ENCODE results near the gene MANBA.

Gene MANBA

DNA sequence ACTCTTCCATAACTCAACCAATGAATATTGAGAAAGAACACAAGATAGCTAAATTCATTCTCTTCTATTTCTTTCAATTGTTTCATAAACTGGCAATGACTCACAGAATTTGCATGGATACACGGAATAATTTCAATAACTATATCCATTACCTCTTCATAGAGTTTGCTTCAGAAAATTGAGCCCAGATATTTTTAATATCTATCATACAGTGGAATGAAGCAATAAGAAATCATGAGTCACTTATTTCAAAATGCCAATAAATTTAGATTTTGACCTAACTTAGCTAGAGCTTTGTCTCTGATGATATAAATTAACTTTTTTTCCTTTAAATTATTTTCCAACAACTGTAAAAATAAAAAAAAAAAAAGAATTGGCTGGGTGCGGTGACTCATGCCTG lies 22.2 kb upstream of the MANBA start:
- no peak for DNase-seq (ENCODE audit: low read depth)
- no peak for TF ChIP-seq MYC (IDR thresholded peaks at IDR 0.05; ENCODE audit: low read depth, low read length)
- no peak for TF ChIP-seq MAX (IDR thresholded peaks at IDR 0.05; ENCODE audit: low read depth, low read length)
- TF ChIP-seq, protein P1, sequence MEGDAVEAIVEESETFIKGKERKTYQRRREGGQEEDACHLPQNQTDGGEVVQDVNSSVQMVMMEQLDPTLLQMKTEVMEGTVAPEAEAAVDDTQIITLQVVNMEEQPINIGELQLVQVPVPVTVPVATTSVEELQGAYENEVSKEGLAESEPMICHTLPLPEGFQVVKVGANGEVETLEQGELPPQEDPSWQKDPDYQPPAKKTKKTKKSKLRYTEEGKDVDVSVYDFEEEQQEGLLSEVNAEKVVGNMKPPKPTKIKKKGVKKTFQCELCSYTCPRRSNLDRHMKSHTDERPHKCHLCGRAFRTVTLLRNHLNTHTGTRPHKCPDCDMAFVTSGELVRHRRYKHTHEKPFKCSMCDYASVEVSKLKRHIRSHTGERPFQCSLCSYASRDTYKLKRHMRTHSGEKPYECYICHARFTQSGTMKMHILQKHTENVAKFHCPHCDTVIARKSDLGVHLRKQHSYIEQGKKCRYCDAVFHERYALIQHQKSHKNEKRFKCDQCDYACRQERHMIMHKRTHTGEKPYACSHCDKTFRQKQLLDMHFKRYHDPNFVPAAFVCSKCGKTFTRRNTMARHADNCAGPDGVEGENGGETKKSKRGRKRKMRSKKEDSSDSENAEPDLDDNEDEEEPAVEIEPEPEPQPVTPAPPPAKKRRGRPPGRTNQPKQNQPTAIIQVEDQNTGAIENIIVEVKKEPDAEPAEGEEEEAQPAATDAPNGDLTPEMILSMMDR (IDR thresholded peaks at IDR 0.05; ENCODE audit: low read depth, low read length) = no peak
- TF ChIP-seq POLR2A (IDR thresholded peaks at IDR 0.05; ENCODE audit: extremely low read depth, insufficient read length) = no peak

DNA sequence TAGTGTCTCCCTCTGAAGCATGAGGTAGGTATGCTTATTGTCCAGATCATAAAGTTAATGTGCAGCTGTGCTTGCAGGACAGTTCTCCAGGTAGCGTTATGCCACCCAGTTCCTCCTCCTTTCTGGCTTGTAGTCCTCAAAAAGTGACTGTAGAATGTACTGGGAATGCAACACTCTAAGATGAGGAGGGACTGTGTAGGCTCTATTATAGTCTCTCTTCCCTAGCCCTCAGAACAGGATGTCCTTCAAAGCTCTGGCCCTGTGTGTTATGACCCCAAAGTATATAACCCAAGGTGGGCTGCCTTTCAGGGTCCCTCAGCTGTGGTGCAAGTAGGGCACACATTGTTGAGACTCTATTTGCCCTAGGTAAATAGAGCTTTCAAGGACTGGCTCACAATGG lies 20.8 kb upstream of the MANBA start:
- no peak for TF ChIP-seq MAX (IDR thresholded peaks at IDR 0.05; ENCODE audit: low read depth, low read length)
- TF ChIP-seq POLR2A (IDR thresholded peaks at IDR 0.05; ENCODE audit: extremely low read depth, insufficient read length) = no peak
- TF ChIP-seq, protein P1 (IDR thresholded peaks at IDR 0.05; ENCODE audit: low read depth, low read length) = no peak
- no peak for TF ChIP-seq MYC (IDR thresholded peaks at IDR 0.05; ENCODE audit: low read depth, low read length)
- no peak for DNase-seq (ENCODE audit: low read depth)

More for the DNA sequence above, 22.2 kb upstream of the MANBA start:
- H3K4me3 ChIP-seq (ENCODE audit: low read depth, low read length) = no peak overlapping the region

GRCh38 chr4:102780476-102781144 lies 19.8 kb upstream of the MANBA start:
- TF ChIP-seq MYC (IDR thresholded peaks at IDR 0.05; ENCODE audit: low read depth, low read length) (no peak), POLR2A (IDR thresholded peaks at IDR 0.05; ENCODE audit: extremely low read depth, insufficient read length) (no peak), MAX (IDR thresholded peaks at IDR 0.05; ENCODE audit: low read depth, low read length) (no peak)
- TF ChIP-seq, protein P1 (IDR thresholded peaks at IDR 0.05; ENCODE audit: low read depth, low read length) = no peak
- no peak for DNase-seq (ENCODE audit: low read depth)
- H3K4me3 ChIP-seq (ENCODE audit: low read depth, low read length) = no peak overlapping the region

More for the DNA sequence above, 20.8 kb upstream of the MANBA start:
- no peak overlapping the region for H3K4me3 ChIP-seq (ENCODE audit: low read depth, low read length)

DNA sequence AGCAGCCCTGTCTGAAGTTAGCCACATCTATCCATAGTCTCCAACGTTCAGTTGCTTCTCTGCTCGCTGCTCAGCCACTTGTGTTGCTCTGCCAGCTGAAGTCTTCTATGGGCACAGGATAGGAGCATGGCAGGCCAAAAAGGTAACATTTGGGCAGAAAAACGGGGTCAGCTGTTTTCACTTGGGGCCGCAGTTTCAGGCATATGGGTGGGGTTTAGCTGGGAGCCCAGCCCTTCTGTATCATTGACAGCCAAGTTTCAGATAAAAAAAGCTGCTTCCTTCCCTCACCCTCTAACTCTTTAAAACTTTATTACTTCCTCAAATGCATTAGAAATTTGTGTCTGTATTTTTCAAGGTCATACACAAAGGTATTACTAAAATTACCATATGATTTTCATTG lies 18.4 kb upstream of the MANBA start:
- TF ChIP-seq, protein P1 (IDR thresholded peaks at IDR 0.05; ENCODE audit: low read depth, low read length) = no peak
- TF ChIP-seq MAX (IDR thresholded peaks at IDR 0.05; ENCODE audit: low read depth, low read length) = no peak
- TF ChIP-seq MYC (IDR thresholded peaks at IDR 0.05; ENCODE audit: low read depth, low read length) = no peak
- no peak for TF ChIP-seq POLR2A (IDR thresholded peaks at IDR 0.05; ENCODE audit: extremely low read depth, insufficient read length)
- no peak overlapping the region for H3K4me3 ChIP-seq (ENCODE audit: low read depth, low read length)
- no peak for DNase-seq (ENCODE audit: low read depth)

DNA sequence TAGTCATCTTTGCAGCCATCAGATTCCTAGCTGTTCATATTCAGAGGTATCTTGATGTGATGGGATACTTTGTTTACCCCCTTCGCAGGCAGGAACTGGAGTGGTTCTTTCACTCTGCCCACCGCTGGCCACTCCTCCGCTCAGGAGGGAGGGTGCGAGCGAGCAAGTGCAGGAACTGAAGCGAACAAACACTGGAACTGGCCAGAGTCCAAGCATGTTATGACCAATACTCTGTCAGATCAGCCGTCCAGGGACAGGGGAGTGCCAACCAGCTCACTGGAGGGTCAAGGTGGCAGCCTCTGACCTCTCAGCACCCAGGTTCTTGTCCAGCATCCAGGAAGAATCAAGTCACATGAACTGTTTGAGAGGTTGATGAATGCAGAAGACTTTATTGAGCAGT lies 18.0 kb upstream of the MANBA start:
- TF ChIP-seq POLR2A (IDR thresholded peaks at IDR 0.05; ENCODE audit: extremely low read depth, insufficient read length) = no peak
- no peak for TF ChIP-seq MYC (IDR thresholded peaks at IDR 0.05; ENCODE audit: low read depth, low read length)
- TF ChIP-seq, protein P1 (IDR thresholded peaks at IDR 0.05; ENCODE audit: low read depth, low read length) = no peak
- TF ChIP-seq MAX (IDR thresholded peaks at IDR 0.05; ENCODE audit: low read depth, low read length) = no peak
- no peak for DNase-seq (ENCODE audit: low read depth)
- no peak overlapping the region for H3K4me3 ChIP-seq (ENCODE audit: low read depth, low read length)

Data from NB4 (cell line).